Measurements from ENCODE around the gene SEMA5A. TPM values are rescaled to one million over a fixed set of nuclear protein-coding genes. Genes with fewer than 3 reads are reported as not detected.

Gene SEMA5A
- total RNA-seq, 1 donor: 42.3 TPM

DNA sequence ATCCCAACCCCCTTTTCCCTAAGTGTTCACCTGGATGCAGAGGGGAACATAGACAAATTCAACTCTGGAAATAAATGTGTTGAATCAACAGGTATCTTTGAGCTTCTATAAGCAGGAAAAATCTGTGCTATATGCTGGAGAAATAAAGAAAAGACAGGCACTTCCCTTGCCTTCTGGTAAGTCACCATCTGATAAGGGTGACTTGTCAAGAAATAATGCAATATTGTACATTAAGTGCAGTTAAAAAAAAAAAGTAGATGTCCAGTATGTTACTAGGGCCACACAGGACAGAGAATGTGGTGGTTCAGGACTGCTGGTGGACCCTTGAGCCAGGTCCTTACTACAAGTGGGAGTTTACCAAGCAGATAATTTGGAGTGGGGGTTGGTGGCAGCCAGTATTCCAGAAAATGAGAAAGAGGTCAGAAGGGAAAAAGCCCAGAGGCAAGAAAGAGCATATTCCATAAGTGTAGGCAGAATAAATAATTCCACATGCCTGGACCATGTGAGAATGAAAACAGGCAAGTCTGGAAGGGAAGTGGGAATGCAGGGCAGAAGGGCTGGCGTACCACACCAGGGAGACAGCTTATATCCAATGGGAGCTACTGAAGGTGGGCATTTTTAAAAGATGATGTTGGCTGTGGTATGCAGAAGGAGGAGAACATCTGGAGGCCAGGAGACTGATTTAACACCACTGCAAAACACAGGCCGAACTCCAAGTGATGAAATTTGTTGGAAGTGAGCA lies 209.9 kb downstream of the SEMA5A start:
- H3K9me3 ChIP-seq (ENCODE audit: low read depth, low read length): no peaks in the 10 kb centered on the region
- H3K27me3 ChIP-seq (ENCODE audit: insufficient read depth, low read length): no peaks in the 10 kb centered on the region
- peaks cover 6% of the 10 kb centered on the region for H3K79me2 ChIP-seq (ENCODE audit: insufficient read depth, low read length)
- H3K27ac ChIP-seq (ENCODE audit: low read depth, low read length): no peak overlapping the region
- H3K4me2 ChIP-seq (ENCODE audit: insufficient read depth, low read length): no peak overlapping the region
- TF ChIP-seq, protein P1, sequence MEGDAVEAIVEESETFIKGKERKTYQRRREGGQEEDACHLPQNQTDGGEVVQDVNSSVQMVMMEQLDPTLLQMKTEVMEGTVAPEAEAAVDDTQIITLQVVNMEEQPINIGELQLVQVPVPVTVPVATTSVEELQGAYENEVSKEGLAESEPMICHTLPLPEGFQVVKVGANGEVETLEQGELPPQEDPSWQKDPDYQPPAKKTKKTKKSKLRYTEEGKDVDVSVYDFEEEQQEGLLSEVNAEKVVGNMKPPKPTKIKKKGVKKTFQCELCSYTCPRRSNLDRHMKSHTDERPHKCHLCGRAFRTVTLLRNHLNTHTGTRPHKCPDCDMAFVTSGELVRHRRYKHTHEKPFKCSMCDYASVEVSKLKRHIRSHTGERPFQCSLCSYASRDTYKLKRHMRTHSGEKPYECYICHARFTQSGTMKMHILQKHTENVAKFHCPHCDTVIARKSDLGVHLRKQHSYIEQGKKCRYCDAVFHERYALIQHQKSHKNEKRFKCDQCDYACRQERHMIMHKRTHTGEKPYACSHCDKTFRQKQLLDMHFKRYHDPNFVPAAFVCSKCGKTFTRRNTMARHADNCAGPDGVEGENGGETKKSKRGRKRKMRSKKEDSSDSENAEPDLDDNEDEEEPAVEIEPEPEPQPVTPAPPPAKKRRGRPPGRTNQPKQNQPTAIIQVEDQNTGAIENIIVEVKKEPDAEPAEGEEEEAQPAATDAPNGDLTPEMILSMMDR (IDR thresholded peaks at IDR 0.05; ENCODE audit: extremely low read depth, low read depth, low read length): no peak
- no peak overlapping the region for H3K4me3 ChIP-seq (ENCODE audit: insufficient read depth, low read length)
- no peak for DNase-seq (ENCODE audit: insufficient read length, low spot score, missing footprints)
- H2AFZ ChIP-seq (ENCODE audit: low read length): no peak overlapping the region
- H3K4me1 ChIP-seq (ENCODE audit: insufficient read depth, low read length): peaks cover 14% of the 10 kb centered on the region
- no peaks in the 10 kb centered on the region for H4K20me1 ChIP-seq (ENCODE audit: insufficient read depth, low read length)
- H3K36me3 ChIP-seq (ENCODE audit: insufficient read depth, low read length): no peaks in the 10 kb centered on the region

DNA sequence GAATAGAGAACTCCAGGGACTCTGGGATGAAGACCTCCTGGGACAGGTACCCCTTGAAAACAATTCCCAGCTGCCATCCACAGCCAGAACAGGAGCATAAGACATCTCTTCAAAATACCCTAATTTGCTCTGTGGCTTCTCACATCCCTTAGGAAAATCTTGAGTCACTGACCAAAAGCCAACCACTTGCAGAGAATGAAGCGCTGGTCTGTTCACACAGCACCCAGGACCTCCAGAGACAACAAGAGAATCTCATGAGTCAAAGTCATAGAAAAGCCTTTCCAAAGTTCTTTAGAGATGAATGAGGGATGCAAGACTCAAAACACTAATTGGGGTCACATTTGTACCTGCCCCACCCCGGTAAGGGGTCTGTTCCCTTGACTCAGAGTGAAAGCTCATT lies 210.6 kb downstream of the SEMA5A start:
- Histone ChIP-seq H3K79me2 (ENCODE audit: insufficient read depth, low read length) (peaks cover 6% of the 10 kb centered on the region), H3K4me2 (ENCODE audit: insufficient read depth, low read length) (no peak overlapping the region), H3K4me3 (ENCODE audit: insufficient read depth, low read length) (no peak overlapping the region), H3K27me3 (ENCODE audit: insufficient read depth, low read length) (no peaks in the 10 kb centered on the region), H3K27ac (ENCODE audit: low read depth, low read length) (no peak overlapping the region), H3K36me3 (ENCODE audit: insufficient read depth, low read length) (no peaks in the 10 kb centered on the region), H2AFZ (ENCODE audit: low read length) (no peak overlapping the region), H4K20me1 (ENCODE audit: insufficient read depth, low read length) (no peaks in the 10 kb centered on the region), H3K4me1 (ENCODE audit: insufficient read depth, low read length) (peaks cover 14% of the 10 kb centered on the region), H3K9me3 (ENCODE audit: low read depth, low read length) (no peaks in the 10 kb centered on the region)
- DNase-seq (ENCODE audit: insufficient read length, low spot score, missing footprints): peak; percentile 58
- TF ChIP-seq, protein P1 (IDR thresholded peaks at IDR 0.05; ENCODE audit: extremely low read depth, low read depth, low read length): no peak

DNA sequence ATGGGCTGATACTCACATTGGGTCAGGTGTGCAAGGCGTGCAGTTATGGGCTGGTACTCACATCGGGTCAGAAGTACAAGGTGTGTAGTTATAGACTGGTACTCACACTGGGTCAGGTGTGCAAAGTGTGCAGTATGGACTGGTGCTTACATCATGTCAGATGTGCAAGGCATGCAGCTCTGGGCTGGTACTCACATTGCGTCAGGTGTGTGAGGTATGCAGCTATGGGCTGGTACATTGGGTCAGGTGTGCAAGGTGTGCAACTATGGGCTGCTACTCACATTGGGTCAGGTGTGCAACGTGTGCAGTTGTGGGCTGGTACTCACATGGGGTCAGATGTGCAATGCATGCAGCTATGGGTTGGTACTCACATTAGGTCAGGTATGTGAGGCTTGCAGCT lies 213.8 kb downstream of the SEMA5A start:
- H3K9me3 ChIP-seq (ENCODE audit: low read depth, low read length): no peaks in the 10 kb centered on the region

DNA sequence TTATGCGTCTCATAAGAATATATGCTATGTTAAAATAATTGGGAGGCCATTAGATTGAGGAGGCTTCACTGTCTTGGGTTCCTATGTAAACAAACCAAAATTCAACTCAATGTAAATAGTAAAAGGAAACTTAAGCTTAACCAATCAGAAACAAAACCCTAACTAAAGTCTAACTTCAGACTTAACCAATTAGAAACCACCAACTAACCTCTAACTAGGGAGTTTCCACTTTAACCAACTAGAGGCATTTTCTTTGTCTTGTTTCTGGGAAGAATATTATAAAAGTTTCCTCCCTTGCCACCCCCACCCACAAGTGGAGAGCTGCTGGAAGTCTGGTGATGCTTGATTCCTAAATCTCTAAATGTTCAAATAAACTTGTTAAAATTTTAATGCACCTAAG lies 214.5 kb downstream of the SEMA5A start:
- TF ChIP-seq, protein P1 (IDR thresholded peaks at IDR 0.05; ENCODE audit: extremely low read depth, low read depth, low read length): no peak
- no peaks in the 10 kb centered on the region for H3K27me3 ChIP-seq (ENCODE audit: insufficient read depth, low read length)
- H3K27ac ChIP-seq (ENCODE audit: low read depth, low read length): no peak overlapping the region
- no peak for DNase-seq (ENCODE audit: insufficient read length, low spot score, missing footprints)
- no peaks in the 10 kb centered on the region for H3K36me3 ChIP-seq (ENCODE audit: insufficient read depth, low read length)
- H2AFZ ChIP-seq (ENCODE audit: low read length): no peak overlapping the region
- H3K4me3 ChIP-seq (ENCODE audit: insufficient read depth, low read length): no peak overlapping the region
- no peak overlapping the region for H3K4me2 ChIP-seq (ENCODE audit: insufficient read depth, low read length)
- H4K20me1 ChIP-seq (ENCODE audit: insufficient read depth, low read length): no peaks in the 10 kb centered on the region
- no peaks in the 10 kb centered on the region for H3K79me2 ChIP-seq (ENCODE audit: insufficient read depth, low read length)
- H3K9me3 ChIP-seq (ENCODE audit: low read depth, low read length): no peaks in the 10 kb centered on the region
- no peaks in the 10 kb centered on the region for H3K4me1 ChIP-seq (ENCODE audit: insufficient read depth, low read length)

More for the DNA sequence above, 213.8 kb downstream of the SEMA5A start:
- DNase-seq (ENCODE audit: insufficient read length, low spot score, missing footprints): no peak
- Histone ChIP-seq H3K4me2 (ENCODE audit: insufficient read depth, low read length) (no peak overlapping the region), H3K4me3 (ENCODE audit: insufficient read depth, low read length) (no peak overlapping the region), H3K27me3 (ENCODE audit: insufficient read depth, low read length) (no peaks in the 10 kb centered on the region), H4K20me1 (ENCODE audit: insufficient read depth, low read length) (no peaks in the 10 kb centered on the region), H3K4me1 (ENCODE audit: insufficient read depth, low read length) (no peaks in the 10 kb centered on the region), H3K36me3 (ENCODE audit: insufficient read depth, low read length) (no peaks in the 10 kb centered on the region), H3K79me2 (ENCODE audit: insufficient read depth, low read length) (no peaks in the 10 kb centered on the region), H3K27ac (ENCODE audit: low read depth, low read length) (no peak overlapping the region), H2AFZ (ENCODE audit: low read length) (no peak overlapping the region)
- TF ChIP-seq, protein P1 (IDR thresholded peaks at IDR 0.05; ENCODE audit: extremely low read depth, low read depth, low read length): no peak

All from osteoblast (primary cell).